Measurements from ENCODE around the gene VANGL1.

DNA sequence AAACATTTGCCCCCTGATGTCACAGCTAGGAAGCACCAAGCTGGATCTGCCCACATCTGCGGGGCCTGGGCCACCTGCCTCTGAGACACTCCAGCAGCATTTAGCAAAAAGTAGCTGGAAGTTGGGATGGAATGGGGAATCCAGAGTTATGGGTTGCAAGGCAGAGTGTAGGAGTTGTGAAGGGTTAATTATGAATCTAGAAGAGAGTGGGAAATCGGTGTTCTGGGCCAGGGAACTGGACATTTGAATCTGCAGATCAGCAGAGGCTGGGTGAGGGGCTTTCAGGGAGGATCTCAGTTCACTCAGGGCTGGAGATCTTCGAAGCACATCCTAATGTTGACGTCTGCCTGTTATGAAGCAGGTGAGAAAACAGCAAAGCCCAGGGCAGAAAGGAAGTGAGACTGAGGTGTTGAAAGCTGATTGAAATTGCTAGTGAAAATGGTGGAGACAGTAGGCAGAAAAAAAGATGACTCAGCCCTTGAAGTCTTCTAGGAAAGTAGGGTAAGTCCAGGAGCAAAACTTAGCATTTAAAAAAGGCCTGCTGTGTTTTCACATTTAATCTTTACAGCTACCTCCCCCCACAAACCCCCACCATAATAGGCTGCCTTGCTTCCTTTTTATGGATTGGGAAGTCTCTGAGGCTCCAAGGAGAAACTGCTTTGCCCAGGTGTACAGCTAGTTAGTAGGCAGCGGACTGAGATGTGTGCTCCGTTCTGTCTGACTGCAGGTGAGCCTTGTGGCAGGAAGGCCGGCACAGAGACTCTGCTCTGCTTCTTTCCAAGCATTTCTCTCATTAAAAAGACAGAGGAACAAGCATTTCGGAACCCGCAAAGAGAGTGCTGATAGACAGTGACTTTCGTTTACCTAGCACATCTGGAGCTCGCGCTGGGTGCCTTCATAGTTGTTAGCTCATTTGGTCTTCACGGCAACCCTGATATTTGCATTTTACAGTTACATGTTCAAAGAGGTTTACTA, 7.2 kb downstream of the VANGL1 start:
- no peak for TF ChIP-seq CTCF (IDR thresholded peaks at IDR 0.05)
- TF ChIP-seq POLR2A (IDR thresholded peaks at IDR 0.05): no peak

Measured in vagina (tissue), 2 donors.